Liver (tissue), 9 donors: ENCODE results near the gene VSIG2. TPM values are rescaled to one million over a fixed set of nuclear protein-coding genes. Genes with fewer than 3 reads are reported as not detected.

Experiments used
- DNase-seq: peaks from one replicate; pipeline ENCODE4 v3.0.0-alpha.2; 2017; ENCODE audit warnings: low spot score
- H3K27ac ChIP-seq, 2 donors: one replicate each; pipeline ENCODE4 v1.7.0; 2013; ENCODE audit warnings: inconsistent platforms in 2 of 2, low read length in 2 of 2, control low read depth in 1 of 2, low read depth in 1 of 2, mild to moderate bottlenecking in 1 of 2
- H3K27me3 ChIP-seq, 4 donors: one replicate each; pipeline versions ENCODE4 v1.6.1 to v1.7.0; 2013; ENCODE audit warnings: low read length in 3 of 4, inconsistent platforms in 1 of 4, mild to moderate bottlenecking in 1 of 4, moderate library complexity in 1 of 4; ENCODE audit not compliant: control insufficient read depth in 4 of 4, insufficient read depth in 4 of 4
- H3K36me3 ChIP-seq, 4 donors: one replicate each; pipeline versions ENCODE4 v1.6.1 to v1.7.0; 2013; ENCODE audit warnings: low read length in 3 of 4, mild to moderate bottlenecking in 3 of 4, low read depth in 1 of 4, moderate library complexity in 1 of 4; ENCODE audit not compliant: control insufficient read depth in 4 of 4, insufficient read depth in 3 of 4
- H3K4me1 ChIP-seq, 4 donors: one replicate each; pipeline versions ENCODE4 v1.6.1 to v1.7.0; 2013; ENCODE audit warnings: low read length in 3 of 4, mild to moderate bottlenecking in 3 of 4, moderate library complexity in 1 of 4; ENCODE audit not compliant: control insufficient read depth in 4 of 4, insufficient read depth in 4 of 4
- H3K4me3 ChIP-seq, 3 donors: one replicate each; pipeline versions ENCODE4 v1.6.1 to v1.7.0; 2013; ENCODE audit warnings: low read length in 3 of 3, control low read depth in 1 of 3, low read depth in 1 of 3, mild to moderate bottlenecking in 1 of 3
- H3K9ac ChIP-seq, 2 donors: one replicate each; pipeline ENCODE4 v1.7.0; 2013; ENCODE audit warnings: low read length in 2 of 2, mild to moderate bottlenecking in 2 of 2, moderate library complexity in 2 of 2, control low read depth in 1 of 2, low read depth in 1 of 2
- H3K9me3 ChIP-seq, 4 donors: one replicate each; pipeline versions ENCODE4 v1.6.1 to v1.7.0; 2013; ENCODE audit warnings: low read length in 3 of 4; ENCODE audit not compliant: control insufficient read depth in 4 of 4
- ATF3 ChIP-seq: IDR thresholded peaks from 2 replicates; pipeline ENCODE4 v1.6.1; 2016; ENCODE audit warnings: antibody characterized with exemption
- CTCF ChIP-seq: fragments of 150-350 bp; IDR thresholded peaks from 2 replicates; pipeline ENCODE4 v1.5.1; 2017; ENCODE audit warnings: improper control_type of control experiment, low read depth, low read length; ENCODE audit not compliant: missing input control
- EGR1 ChIP-seq, 2 donors: IDR thresholded peaks; 2 replicates each; pipeline ENCODE4 v1.6.1; 2016 to 2018; ENCODE audit warnings: antibody characterized with exemption in 2 of 2, low read depth in 2 of 2
- FOXA1 ChIP-seq: IDR thresholded peaks from 2 replicates; pipeline ENCODE4 v1.6.1; 2016; ENCODE audit warnings: antibody characterized with exemption
- FOXA2 ChIP-seq: IDR thresholded peaks from 2 replicates; pipeline ENCODE4 v1.6.1; 2016; ENCODE audit warnings: antibody characterized with exemption
- GABPA ChIP-seq, 2 donors: IDR thresholded peaks in 1 of 2; conservative IDR thresholded peaks in 1 of 2; 2 replicates each; pipeline ENCODE4 v1.6.1; 2016; ENCODE audit warnings: antibody characterized with exemption in 2 of 2, mild to moderate bottlenecking in 1 of 2, moderate library complexity in 1 of 2
- HNF4A ChIP-seq, 2 donors: conservative IDR thresholded peaks; 2 replicates each; pipeline ENCODE4 v1.6.1; 2016; ENCODE audit warnings: antibody characterized with exemption in 2 of 2, mild to moderate bottlenecking in 2 of 2
- HNF4G ChIP-seq: IDR thresholded peaks from 2 replicates; pipeline ENCODE4 v1.6.1; 2016; ENCODE audit warnings: antibody characterized with exemption
- JUND ChIP-seq, 2 donors: IDR thresholded peaks; 2 replicates each; pipeline ENCODE4 v1.6.1; 2016; ENCODE audit warnings: antibody characterized with exemption in 2 of 2
- MAX ChIP-seq: IDR thresholded peaks from 2 replicates; pipeline ENCODE4 v1.6.1; 2016; ENCODE audit warnings: antibody characterized with exemption
- NR2F2 ChIP-seq: IDR thresholded peaks from 2 replicates; pipeline ENCODE4 v1.6.1; 2016; ENCODE audit warnings: antibody characterized with exemption
- RAD21 ChIP-seq, 2 donors: IDR thresholded peaks; 2 replicates each; pipeline ENCODE4 v1.6.1; 2016; ENCODE audit warnings: antibody characterized with exemption in 2 of 2, mild to moderate bottlenecking in 2 of 2
- REST ChIP-seq: IDR thresholded peaks from 2 replicates; pipeline ENCODE4 v1.6.1; 2016; ENCODE audit warnings: antibody characterized with exemption, mild to moderate bottlenecking
- RXRA ChIP-seq, 2 donors: IDR thresholded peaks; 2 replicates each; pipeline ENCODE4 v1.6.1; 2017 to 2018; ENCODE audit warnings: antibody characterized with exemption in 2 of 2, mild to moderate bottlenecking in 1 of 2
- SP1 ChIP-seq: IDR thresholded peaks from 2 replicates; pipeline ENCODE4 v1.6.1; 2018; ENCODE audit warnings: antibody characterized with exemption, mild to moderate bottlenecking
- TAF1 ChIP-seq: conservative IDR thresholded peaks from 2 replicates; pipeline ENCODE4 v1.6.1; 2016; ENCODE audit warnings: antibody characterized with exemption, mild to moderate bottlenecking
- ZBTB33 ChIP-seq: IDR thresholded peaks from 2 replicates; pipeline ENCODE4 v1.6.1; 2016; ENCODE audit warnings: antibody characterized with exemption
- WGBS: extraction: QIAGEN DNeasy Blood & Tissue Kit; methylation state at CpG from one replicate; pipeline ENCODE4 v1.1.7; 2013; 5-methylcytosine and 5-hydroxymethylcytosine counted together
- polyA plus RNA-seq, 2 donors: library from polyadenylated mRNA; stranded (reverse) in 1 of 2; unstranded in 1 of 2; fragments of 200-250 nt in 1 of 2; fragments of >200 nt in 1 of 2; fragmentation: Nextera tagmentation in 1 of 2; extraction: Ambion mirVana in 1 of 2; gene quantifications; one replicate each; pipeline versions ENCODE4 v1.2.1 to v1.2.3, GENCODE V29; 2013 to 2015
- total RNA-seq, 2 donors: library from RNA; depleted of rRNA; stranded (reverse); fragments of >200 nt; gene quantifications; one replicate each; pipeline ENCODE4 v1.2.3, GENCODE V29; 2014
- donor health status: healthy.
- donor health status: healthy.
- donor health status: healthy.
- donor health status: healthy.
- donor health status: healthy.

Gene VSIG2
- total and polyA plus RNA-seq, 4 donors, result 0.51 to 1.3 (median 0.75) TPM; not detected in 1

GRCh38 chr11:124745270-124745834 is 6.7 kb downstream of the VSIG2 start:
- no peak overlapping the region for H3K9ac ChIP-seq
- WGBS, result 28% methylated on average over 44 of the region's 44 CpGs
- peak overlapping the region in 1 of 3 donors; percentile 43 for H3K4me3 ChIP-seq
- H3K9me3 ChIP-seq, result no peaks in the 10 kb centered on the region
- peaks cover 0 to 10% (median under 1%) of the 10 kb centered on the region in 4 donors for H3K27me3 ChIP-seq
- peaks cover 9 to 16% (median 11%) of the 10 kb centered on the region in 4 donors for H3K4me1 ChIP-seq
- no peaks in the 10 kb centered on the region for H3K36me3 ChIP-seq
- TF ChIP-seq TAF1, result no peak
- no peak for DNase-seq
- no peak overlapping the region for H3K27ac ChIP-seq

GRCh38 chr11:124743050-124743449 is 9.0 kb downstream of the VSIG2 start:
- DNase-seq, result no peak
- no peaks in the 10 kb centered on the region for H3K9me3 ChIP-seq

More at GRCh38 chr11:124743050-124743449, 9.0 kb downstream of the VSIG2 start:
- H3K27me3 ChIP-seq, result peaks cover 0 to 5% (median under 1%) of the 10 kb centered on the region in 4 donors
- H3K27ac ChIP-seq, result no peak overlapping the region
- TF ChIP-seq GABPA (IDR thresholded peaks at IDR 0.05 in 1 of 2, conservative IDR thresholded peaks at IDR 0.05 in 1 of 2) (no peak), FOXA1 (no peak), FOXA2 (no peak), CTCF (no peak), EGR1 (IDR thresholded peaks at IDR 0.05; ENCODE audit: low read depth in 2 of 2) (no peak), RXRA (IDR thresholded peaks at IDR 0.05) (no peak), JUND (IDR thresholded peaks at IDR 0.05) (no peak), HNF4A (conservative IDR thresholded peaks at IDR 0.05) (no peak), REST (no peak), SP1 (no peak), ATF3 (no peak), HNF4G (no peak), MAX (no peak), RAD21 (IDR thresholded peaks at IDR 0.05) (no peak), ZBTB33 (no peak), TAF1 (no peak), NR2F2 (no peak)
- peaks cover 13 to 25% (median 18%) of the 10 kb centered on the region in 4 donors for H3K4me1 ChIP-seq
- no peak overlapping the region for H3K9ac ChIP-seq
- no peak overlapping the region for H3K4me3 ChIP-seq
- no peaks in the 10 kb centered on the region for H3K36me3 ChIP-seq
- WGBS, result 56% methylated on average over 6 of the region's 6 CpGs
